ENCODE data around the gene SPACA9.

Gene SPACA9

DNA sequence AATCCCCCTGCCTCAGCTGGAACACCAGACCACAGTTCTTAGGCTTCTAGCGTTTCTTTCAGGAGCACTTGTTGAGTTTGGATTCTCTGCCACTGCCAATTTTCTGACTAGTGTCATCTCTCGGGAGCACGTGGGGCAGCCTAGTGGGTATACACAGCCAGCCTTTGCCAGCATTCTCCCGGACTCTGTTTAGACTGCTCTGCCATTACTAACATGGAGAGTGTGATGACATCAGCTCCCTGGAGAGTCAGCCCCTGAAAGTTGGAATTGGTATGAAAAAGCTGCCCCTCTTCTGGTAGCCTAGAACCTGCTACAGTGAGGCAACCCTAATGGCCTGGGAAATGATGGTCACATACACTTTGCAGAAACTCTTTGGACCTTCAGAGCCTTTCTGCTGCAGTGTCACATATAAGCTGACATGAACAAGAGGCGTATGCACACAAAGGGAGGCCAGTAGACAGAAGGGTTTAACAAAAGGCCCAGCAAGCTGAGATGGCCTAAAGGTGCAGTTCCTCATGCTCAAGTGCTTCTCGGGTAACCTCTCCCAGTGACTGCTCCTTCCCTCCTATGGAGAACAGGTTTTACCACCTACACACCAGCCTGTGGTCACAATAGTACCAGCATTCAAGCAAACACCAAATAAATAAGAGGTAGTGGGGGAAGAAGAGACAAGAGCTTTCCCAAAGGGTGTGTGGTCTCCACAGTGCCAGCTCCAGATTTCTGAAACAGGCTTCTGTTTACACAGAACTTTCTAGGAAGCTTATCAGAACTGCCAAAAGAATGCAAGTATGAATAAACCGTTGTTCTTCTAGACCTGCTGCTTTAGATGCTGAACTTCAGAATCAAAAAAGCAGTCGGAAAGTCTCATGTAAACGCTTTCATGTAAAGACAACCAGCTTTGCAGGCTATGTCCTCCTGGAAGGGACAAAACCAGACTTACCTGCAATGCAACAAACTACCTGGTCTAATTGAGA lies 16.5 kb downstream of the SPACA9 start:
- DNase-seq, result no peak

DNA sequence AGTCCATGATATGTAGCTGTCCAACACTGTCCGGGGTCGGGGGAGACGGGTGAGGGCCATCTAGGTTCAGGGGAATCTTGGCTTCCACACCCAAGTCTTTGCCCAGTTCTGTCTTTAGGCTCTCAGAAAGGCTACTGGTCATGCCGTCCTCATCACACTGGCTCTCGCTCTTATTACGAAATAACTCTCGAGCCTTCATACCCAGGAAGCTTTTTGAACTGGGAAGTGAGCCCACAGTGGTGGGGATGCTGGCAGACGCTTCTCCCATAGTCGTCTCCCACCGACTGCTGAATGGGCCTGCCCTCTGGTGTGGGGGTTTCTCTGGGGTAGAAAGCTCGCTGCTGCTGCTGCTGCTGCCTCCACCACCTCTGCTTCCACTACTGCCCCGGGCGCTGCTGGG lies 17.6 kb downstream of the SPACA9 start:
- DNase-seq, result no peak

DNA sequence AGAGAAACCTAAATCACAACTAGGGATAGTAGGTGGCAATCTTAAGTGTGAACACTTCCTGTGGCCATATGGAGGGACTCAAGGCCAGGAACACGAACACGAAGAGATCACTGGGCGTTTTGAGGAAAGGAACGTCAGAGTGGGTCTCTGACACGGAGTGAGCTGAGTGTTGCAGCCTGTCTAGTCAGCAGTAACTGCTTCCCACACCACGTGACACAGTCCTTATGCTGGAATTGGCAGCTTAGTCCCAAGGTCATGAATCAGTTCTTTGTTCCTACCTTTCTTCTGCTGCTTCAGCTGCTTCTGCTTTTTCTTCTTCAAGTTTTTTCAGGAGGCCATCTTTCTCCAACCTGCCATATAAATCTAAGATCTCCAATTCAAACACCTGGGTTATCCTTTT lies 18.2 kb downstream of the SPACA9 start:
- no peak for DNase-seq

- DNase-seq, result no peak
Observed at GRCh38 chr9:132898051-132898450, 19.4 kb downstream of the SPACA9 start.

DNA sequence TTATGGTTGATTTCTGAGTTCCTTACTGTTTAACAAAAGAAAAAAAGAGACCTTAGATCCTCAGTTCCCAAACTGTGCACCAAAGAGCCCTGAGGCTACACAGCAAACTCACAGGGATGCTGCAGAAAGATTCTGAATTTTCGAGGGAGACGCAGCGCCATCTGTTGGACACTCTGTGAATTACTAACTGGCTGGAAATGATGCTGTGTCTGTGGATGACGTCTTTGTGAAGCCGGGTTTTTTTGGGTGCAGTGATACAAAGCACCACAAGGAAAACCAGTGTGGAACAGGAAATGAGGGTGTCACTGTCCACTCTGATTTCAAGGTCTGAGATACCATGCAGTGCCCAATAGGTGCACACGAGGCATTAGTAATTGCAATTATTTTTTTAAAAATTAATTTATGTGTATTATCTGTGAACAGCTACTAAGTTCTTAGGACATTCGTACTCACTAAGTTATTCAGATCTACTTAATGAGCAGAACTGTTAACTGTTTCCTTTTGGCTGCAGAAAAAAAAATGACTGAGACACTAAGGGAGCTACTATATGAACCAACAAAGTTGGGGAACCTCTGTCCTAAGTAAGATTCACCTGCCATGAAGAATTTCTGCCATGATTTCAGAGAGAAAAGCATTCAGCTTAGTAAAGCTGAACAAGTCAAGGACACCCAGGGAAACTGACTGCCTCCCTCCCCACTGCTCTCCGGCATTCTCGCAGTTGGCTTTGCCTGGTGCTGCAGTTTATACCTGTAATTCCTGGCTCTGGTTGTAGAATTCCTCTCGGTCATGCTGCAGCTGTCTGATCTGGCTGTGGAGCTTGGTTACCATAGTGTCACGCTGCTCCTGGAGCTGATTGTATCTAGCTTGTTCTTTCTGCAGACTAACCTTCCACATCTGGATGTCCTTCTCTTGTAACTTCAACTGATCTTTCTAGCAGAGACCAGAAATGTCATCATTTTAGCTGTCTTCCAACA lies 23.4 kb downstream of the SPACA9 start:
- peak; percentile 81 for DNase-seq

DNA sequence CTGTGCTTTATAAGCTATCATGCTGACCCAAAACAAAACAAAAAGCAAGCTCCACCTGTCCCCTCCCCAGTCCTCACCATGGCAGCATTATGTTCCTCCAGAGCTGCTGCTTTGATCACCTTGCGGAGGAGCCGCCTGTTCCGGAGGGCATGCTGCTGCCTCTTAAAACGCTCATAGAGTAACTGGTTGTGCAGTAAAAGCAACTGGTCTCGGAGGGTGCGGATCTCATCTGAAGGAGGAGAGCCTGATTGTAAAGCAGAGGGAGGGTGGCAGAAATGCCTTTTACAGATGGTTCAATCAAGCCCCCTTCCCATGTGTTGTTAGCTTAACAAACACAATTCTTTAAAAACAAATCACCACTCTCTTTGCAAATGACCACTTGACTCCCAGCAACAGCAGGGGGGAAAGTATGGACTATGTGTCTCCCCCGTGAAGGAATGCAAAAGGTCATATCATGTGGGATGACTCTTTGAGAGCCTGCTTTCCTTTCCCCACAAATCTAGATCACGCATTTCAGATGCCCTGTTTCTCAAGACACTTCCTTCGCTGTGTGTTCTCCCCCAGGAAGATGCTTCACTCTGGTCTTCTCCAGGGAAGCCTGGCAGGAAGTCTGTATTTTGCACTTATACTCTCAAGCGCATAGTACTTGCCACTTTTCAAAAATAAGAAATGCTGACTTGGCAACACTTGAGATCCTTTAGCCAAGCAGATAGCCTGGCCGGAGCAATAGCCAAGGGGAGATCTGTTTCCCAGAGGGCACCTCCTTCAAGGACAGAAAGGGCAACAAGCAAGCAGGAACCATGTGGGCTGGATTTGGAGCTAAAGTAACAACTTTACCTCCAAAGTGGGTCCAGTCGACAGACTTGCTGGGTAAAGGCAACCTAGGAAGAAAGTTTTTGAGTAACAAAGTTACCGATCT lies 25.1 kb downstream of the SPACA9 start:
- no peak for DNase-seq

GRCh38 chr9:132905726-132906125 lies 27.0 kb downstream of the SPACA9 start:
- no peak for DNase-seq

DNA sequence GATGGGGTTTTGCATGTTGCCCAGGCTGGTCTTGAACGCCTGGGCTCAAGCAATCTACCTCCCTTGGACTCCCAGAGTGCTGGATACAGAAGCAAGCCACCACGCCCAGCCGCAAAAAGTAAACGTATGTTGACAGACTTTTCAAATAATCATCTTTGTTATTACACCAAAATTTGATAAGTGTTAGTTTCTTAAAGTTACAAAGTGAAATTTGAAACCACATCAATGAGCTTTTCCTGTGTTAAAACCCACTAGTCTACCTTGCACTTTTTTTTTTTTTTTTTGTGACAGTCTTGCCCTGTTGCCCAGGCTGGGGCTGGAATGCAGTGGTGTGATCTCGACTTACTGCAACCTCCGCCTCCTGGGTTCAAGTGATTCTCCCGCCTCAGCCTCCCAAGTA lies 29.9 kb downstream of the SPACA9 start:
- no peak for DNase-seq

DNA sequence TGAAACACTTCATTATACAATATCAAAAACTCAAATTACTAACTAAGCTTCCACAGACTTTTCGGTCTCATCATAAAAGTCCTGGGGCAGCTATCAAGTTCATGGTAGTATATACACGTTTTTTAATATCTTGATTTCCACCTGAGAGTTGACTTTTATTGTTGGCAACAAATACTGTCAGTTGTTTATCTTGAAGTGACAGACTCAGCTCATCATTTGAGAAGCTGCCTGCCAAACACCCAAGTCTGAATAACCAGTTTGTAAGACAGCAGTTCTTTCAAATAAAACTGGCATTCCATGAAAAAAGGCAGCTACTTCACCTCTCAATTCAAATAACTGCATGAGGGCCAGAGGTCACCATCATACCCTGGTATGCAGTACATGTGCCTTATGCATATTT lies 30.6 kb downstream of the SPACA9 start:
- no peak for DNase-seq

GRCh38 chr9:132910376-132910775 lies 31.7 kb downstream of the SPACA9 start:
- DNase-seq, result no peak

DNA sequence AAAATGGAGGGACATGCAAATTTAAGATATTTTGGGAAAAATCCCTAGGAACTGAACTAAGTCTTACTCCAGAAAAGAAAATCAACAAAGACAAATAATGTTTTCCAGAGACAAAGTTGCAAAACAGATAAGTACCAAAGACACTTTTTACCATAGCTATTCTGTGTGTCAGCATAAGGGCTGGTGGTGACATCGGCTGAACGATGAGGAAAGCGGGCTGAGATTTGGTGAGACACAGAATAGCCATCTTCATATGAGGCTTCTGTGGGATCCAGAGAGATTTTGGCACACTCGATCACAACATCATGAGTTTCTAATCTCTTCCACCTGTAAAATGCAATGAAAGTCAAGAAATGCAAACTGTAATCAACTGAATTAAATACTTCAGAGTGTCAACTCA lies 33.4 kb downstream of the SPACA9 start:
- DNase-seq, result no peak

DNA sequence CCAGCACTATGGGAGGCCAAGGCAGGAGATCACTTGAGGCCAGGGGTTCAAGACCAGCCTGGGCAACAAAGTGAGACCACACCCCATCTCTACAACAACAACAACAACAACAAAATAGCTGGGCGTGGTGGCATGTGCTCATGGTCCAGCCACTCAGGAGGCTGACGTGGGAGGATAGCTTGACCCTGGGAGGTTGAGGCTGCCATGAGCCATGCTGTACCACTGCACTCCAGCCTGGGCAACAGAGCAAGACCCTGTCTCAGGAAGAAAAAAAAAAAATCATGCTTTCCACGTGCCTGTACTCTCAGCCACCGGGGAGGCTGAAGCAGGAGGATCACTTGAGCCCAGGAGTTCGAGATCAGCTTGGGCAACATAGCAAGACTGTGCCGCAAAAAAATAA lies 36.2 kb downstream of the SPACA9 start:
- DNase-seq, result no peak

DNA sequence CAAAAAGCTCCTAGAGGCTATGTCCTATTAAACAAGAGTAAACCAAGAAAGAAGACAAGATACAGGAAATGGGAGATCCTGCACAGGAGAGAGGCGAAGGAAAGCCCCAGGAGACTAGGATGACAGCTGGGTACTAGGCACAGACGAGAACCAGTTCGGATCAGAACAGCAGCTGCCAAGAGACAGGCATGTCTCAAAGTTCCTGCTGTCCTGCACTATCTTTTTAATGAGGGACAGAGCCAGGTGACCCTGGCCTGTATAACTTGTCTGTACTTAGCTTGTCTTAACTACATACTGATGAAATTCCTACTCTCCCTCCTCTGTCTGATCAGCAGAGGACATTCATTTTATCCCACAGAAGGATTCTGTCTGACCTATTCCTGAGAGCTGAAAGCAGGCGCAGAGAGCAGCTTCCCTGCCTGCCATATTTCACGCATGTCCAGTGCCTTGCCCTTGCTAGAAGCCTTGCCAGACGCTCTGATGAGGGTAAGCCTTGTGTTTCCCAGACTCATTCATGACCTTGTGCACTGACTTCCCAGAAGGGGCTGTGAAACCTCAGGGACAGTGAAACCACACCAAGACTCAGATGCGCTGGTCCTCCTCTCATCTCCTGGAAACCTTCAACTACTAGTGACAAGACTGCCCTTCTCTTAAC lies 41.0 kb downstream of the SPACA9 start:
- no peak for DNase-seq

GRCh38 chr9:132923346-132923902 lies 44.7 kb downstream of the SPACA9 start:
- DNase-seq, result no peak

GRCh38 chr9:132927704-132928103 lies 49.0 kb downstream of the SPACA9 start:
- DNase-seq, result no peak

GRCh38 chr9:132931178-132931735 lies 52.6 kb downstream of the SPACA9 start:
- DNase-seq, result no peak

- no peak for DNase-seq
Observed at GRCh38 chr9:132935026-132935425, 56.3 kb downstream of the SPACA9 start.

GRCh38 chr9:132937463-132937901 lies 58.8 kb downstream of the SPACA9 start:
- no peak for DNase-seq

- DNase-seq, result no peak
Observed at GRCh38 chr9:132939169-132939568, 60.5 kb downstream of the SPACA9 start.
